NCI-H1417 (cell line): ENCODE measurements around the gene TNFRSF19.
"Not testable (repeated sequence)": the region's sequence is repeated elsewhere in the genome, so short reads cannot be mapped to it uniquely, and the experiment has no call there.

Experiments
- DNase-seq, 3 experiments: peaks; one replicate each; lab custom pipeline; 2025; lab: John Stamatoyannopoulos, UW

TNFRSF19 gene

GRCh38 chr13:23655321-23655720, 85.1 kb downstream of the TNFRSF19 start:
- no peak for DNase-seq

- DNase-seq = peak; percentile 9 to 77 (median 29)
These were observed 86.6 kb downstream of the TNFRSF19 start for GRCh38 chr13:23656637-23657371.

DNA sequence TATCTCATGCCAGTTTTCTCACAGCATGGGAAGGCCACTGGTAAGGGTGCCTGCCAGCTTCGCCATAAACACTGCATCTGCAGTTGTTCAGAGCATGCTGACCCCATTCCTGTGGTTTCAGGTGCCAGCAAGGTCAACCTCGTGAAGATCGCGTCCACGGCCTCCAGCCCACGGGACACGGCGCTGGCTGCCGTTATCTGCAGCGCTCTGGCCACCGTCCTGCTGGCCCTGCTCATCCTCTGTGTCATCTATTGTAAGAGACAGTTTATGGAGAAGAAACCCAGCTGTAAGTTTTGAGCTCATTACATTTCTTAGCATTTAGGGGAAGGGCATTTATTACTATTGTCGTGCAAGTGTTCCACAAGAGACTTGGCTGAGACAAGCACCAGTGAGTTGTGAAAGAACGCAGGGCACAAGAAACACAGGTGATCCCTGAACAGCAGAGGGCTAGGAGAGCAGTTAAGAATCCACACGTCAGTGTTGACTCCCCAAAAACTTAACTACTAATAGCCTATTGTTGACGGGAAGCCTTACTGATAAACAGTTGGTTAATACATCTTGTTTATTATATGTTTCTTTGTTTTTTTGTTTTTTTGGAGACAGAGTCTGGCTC, 88.8 kb downstream of the TNFRSF19 start:
- DNase-seq = no peak

DNA sequence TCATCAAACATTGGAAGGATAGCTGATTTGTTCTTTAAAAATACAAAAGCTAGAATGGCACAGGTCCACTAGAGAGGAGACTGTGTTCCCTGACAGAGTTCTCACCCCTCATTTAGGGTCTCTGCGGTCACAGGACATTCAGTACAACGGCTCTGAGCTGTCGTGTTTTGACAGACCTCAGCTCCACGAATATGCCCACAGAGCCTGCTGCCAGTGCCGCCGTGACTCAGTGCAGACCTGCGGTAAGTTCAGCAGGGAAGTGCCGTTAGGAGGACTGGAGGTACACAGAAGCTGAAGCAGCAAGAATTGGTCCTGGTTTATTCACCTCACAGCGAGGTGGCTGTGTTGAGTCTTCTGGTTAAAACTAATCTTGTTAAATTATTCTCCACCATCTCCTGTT, 90.0 kb downstream of the TNFRSF19 start:
- DNase-seq = no peak

- no peak for DNase-seq
These were observed 96.4 kb downstream of the TNFRSF19 start for GRCh38 chr13:23666582-23666981.

DNA sequence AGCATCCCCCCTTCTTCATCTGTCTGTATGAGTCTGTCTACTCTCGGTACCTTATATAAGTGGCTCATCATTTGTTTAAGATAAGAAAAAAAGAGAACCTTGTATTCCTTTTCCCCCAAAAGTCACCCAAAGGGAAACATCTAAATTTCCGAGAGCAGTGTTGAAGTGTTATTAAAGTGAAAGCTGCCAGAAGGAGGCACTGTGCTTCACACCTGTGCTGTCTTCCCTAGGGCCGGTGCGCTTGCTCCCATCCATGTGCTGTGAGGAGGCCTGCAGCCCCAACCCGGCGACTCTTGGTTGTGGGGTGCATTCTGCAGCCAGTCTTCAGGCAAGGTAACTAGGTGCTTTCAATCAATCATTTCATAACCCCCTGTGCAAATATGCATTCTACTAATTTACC, 97.5 kb downstream of the TNFRSF19 start:
- no peak for DNase-seq

DNA sequence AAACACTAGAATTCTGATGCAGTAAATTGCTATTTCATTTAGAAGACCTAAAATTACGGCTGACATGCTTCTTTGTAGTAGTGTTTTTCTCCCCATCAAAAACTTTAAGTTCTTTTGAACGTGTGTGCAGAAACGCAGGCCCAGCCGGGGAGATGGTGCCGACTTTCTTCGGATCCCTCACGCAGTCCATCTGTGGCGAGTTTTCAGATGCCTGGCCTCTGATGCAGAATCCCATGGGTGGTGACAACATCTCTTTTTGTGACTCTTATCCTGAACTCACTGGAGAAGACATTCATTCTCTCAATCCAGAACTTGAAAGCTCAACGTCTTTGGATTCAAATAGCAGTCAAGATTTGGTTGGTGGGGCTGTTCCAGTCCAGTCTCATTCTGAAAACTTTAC, 98.3 kb downstream of the TNFRSF19 start:
- no peak for DNase-seq

DNA sequence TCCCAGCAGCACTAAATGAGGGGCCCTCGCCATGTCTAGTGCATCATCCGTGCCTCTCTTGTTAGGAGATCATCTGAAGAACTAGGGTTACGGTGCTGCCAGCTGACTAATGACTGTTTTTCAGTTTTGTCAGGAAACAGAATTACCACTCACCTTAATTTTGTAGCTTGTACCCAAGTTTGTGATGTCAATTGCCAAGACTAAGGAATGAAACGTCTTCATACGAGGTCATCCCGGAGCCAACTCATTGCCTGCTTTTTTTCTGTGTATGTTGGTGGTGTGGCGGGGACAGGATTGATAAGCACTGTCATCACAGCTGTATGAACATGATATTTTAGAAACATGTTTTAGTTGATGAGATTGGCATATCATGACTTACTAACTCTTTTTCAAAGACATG, 100.6 kb downstream of the TNFRSF19 start:
- DNase-seq = no peak

DNA sequence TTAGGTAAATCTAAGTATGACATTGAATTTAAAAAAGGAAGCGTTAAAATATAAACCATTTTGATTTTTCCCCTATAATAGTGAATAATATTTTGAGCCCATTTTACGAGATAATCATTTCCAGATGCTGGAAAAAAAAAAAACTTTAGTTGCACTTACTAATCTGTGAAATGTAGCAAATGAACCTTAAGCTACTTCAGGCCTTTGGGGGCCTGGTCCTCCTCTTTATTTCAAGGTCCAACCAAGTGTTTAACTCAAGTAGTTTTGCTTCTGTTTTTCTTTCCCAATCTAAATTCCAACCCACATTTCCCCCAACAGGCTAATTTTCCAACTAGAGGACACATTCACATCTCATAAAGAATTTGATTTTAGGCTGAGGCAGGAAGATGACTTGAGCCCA, 101.2 kb downstream of the TNFRSF19 start:
- no peak for DNase-seq

DNA sequence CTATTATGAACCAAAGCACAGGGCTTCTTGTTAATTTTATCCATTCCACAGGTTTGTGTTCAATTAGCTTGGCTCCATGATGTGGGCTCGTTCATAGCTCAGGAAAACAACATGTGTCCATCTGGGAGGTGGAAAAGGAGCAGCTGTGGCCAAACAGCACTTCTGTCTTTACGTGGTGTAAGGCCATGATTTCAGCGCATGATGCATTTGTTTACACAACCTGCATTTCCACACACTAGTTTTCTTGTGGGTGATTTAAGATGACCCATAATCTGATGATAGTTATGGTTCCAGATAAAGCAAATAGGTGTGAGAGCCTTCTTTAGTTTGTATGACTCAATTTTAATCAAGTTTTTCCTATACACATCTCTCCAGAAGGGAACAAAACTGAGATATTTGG, 101.7 kb downstream of the TNFRSF19 start:
- peak in 1 of 3 experiments; percentile 4 for DNase-seq

DNA sequence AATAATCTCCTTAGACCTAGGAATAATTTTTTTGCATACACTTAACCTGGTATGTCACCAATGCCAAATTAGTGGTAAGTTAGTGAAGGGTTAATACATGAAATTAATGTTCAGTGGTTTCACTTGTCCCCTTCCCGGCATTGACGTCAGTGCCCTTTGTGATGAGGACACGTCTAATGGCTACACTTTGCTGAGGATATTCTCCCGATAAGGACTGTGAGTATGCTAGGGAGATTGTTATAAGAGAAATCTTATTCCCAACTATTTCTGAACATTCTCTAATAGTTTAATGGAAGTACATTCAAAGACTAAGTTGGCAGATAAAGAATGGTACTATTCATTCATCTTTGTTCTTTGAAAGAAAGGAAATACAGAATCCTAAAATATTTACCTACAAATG, 102.4 kb downstream of the TNFRSF19 start:
- DNase-seq = no peak

DNA sequence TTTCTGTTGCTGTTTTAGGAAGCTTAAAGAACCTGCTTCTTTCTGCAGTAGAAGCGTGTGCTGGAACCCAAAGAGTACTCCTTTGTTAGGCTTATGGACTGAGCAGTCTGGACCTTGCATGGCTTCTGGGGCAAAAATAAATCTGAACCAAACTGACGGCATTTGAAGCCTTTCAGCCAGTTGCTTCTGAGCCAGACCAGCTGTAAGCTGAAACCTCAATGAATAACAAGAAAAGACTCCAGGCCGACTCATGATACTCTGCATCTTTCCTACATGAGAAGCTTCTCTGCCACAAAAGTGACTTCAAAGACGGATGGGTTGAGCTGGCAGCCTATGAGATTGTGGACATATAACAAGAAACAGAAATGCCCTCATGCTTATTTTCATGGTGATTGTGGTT, 103.1 kb downstream of the TNFRSF19 start:
- DNase-seq = no peak

DNA sequence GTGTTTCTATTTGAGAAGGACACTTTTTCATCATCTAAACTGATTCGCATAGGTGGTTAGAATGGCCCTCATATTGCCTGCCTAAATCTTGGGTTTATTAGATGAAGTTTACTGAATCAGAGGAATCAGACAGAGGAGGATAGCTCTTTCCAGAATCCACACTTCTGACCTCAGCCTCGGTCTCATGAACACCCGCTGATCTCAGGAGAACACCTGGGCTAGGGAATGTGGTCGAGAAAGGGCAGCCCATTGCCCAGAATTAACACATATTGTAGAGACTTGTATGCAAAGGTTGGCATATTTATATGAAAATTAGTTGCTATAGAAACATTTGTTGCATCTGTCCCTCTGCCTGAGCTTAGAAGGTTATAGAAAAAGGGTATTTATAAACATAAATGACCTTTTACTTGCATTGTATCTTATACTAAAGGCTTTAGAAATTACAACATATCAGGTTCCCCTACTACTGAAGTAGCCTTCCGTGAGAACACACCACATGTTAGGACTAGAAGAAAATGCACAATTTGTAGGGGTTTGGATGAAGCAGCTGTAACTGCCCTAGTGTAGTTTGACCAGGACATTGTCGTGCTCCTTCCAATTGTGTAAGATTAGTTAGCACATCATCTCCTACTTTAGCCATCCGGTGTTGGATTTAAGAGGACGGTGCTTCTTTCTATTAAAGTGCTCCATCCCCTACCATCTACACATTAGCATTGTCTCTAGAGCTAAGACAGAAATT, 103.8 kb downstream of the TNFRSF19 start:
- no peak for DNase-seq

GRCh38 chr13:23674795-23675640, 104.8 kb downstream of the TNFRSF19 start:
- peak in 1 of 3 experiments; percentile 1 for DNase-seq

GRCh38 chr13:23677679-23678288, 107.6 kb downstream of the TNFRSF19 start:
- not testable (repeated sequence) for DNase-seq

DNA sequence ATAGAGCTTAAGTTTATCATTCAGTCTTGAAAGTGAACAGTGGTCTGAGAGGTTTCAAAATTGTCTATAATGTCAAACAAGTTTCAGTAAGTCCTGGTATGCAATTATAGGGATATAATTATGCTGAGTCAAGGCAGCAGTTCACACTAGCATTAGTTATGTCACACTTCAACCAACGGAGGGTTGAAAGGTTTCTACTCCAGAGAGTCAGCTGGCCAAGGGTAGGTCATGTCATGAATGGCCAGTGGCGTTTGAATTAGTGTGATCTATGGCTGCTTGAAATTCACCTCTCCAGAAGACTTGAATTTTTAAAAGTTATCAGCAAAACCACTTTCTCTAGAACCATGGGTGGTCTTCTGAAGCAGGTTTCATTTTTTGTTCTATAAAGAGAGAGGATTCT, 108.6 kb downstream of the TNFRSF19 start:
- DNase-seq = no peak

DNA sequence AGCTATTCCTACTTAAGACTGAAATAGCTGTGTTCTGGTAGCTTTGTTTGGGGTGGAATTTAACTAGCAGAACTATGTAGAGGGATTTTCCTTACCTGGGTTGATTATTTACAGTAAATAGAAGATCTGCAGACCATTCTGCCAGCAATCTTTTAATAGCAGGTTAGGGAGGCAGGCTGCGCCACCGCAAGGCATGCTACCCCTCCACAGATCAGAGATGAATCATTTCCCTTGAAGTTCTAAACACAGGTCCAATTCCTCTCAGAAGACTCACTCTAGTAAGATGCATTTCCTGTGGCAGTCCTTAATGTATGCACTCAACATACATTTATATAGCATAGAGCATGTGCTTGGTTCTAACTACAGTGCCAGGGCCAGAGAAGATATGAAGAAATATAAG, 109.0 kb downstream of the TNFRSF19 start:
- no peak for DNase-seq

DNA sequence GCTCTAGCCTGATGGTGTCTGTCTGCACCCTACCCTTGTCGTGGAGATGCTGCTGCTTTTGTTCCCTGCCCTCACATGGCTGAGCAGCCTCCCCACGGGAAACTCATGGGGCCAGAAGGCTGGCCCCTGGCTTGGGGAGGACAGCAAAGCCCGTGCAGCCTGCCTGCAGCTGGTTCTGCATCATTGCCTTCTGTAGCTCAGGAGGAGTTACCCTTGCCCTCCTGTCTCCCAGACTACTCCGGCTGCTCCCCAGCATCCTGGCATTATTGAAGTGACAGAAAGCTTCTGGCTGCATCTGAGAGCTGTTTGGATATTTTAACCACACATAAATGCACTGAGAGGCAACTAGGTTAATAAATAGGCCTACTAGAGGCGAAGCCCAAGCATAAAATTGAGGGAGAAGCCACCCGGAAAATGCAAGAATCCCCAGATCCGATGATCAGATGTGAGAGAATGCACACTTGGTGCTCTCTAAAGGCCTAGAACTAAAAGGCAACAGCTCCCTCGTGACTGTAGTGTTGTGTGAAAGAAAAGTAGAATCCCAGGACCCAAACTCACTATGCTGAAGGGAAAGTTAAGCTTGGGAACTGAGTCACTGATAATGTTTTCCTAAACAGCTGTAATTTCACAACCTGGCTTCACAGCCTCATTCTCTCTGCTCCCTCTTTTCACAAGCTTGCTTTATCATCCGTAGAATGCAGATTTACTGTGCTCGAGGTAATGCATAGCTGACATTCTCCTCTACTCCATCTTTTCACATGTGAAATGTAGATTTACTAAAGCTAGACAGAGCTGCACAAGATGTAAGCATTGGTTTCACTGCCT, 110.8 kb downstream of the TNFRSF19 start:
- DNase-seq = no peak

DNA sequence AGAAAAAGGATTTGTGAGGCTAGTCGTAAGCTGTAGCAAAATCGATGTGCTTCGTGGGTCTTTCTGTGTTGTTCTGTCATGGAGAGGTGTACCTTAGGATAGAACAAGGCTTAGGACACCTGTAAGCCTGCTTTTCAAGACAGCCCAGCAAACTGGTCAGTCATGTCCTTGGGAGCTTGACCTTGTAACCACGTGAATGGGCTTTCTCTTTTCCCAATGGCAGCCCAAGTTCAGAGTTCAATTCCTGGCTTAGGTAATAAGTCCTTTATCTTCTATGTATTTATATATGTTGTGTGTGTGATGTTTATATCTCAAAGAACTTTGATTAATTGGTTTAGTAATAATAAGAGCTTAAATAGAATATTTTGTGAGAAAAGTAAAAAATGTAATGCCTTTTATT, 112.9 kb downstream of the TNFRSF19 start:
- no peak for DNase-seq

DNA sequence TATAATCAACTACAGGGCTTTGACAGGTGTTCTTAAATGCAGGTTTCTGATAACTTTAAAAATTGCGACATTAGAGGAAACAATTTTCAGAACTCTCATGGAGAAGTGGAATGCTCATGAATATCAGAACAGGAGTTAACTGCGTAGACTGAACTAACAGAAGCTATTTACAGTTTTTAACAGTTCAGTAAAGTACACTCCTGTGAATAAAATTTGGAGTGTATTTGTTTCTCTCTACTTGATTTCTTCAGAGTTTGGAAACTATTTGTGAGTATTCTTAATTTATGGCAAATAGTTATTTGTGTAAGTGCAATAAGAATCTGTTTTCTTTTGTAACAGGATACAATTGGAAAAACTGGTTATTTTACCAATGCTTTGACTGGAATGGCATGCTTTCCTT, 114.4 kb downstream of the TNFRSF19 start:
- peak in 1 of 3 experiments; percentile 3 for DNase-seq

- no peak for DNase-seq
These were observed 115.2 kb downstream of the TNFRSF19 start for GRCh38 chr13:23685416-23685815.
